GM18505 (cell line): ENCODE measurements around the gene SELENON.

ENCODE experiments used
- ATAC-seq: cut with Tn5 transposase; IDR thresholded peaks from one replicate; pipeline ENCODE4 v1.9.1; 2021; ENCODE audit not compliant: unreplicated experiment
- POLR2A ChIP-seq: IDR thresholded peaks from 4 replicates; pipeline ENCODE4 v1.6.1; 2011; ENCODE audit warnings: borderline replicate concordance; ENCODE audit not compliant: insufficient read depth, insufficient read length; ENCODE audit errors: extremely low read depth

The SELENON gene

GRCh38 chr1:25794325-25794724, 5.7 kb upstream of the SELENON start:
- no peak for TF ChIP-seq POLR2A

GRCh38 chr1:25795211-25795610, 4.8 kb upstream of the SELENON start:
- ATAC-seq = no peak
- no peak for TF ChIP-seq POLR2A

More at GRCh38 chr1:25794325-25794724, 5.7 kb upstream of the SELENON start:
- ATAC-seq = no peak

- TF ChIP-seq POLR2A = no peak
- ATAC-seq = no peak
These were observed 3.8 kb upstream of the SELENON start for GRCh38 chr1:25795946-25796810.

- ATAC-seq = no peak
These were observed 3.1 kb upstream of the SELENON start for GRCh38 chr1:25796811-25797458.

GRCh38 chr1:25797939-25798338, 2.1 kb upstream of the SELENON start:
- no peak for ATAC-seq

More at GRCh38 chr1:25796811-25797458, 3.1 kb upstream of the SELENON start:
- TF ChIP-seq POLR2A = no peak

GRCh38 chr1:25798666-25799351, 1.2 kb upstream of the SELENON start:
- no peak for TF ChIP-seq POLR2A
- no peak for ATAC-seq

More at GRCh38 chr1:25797939-25798338, 2.1 kb upstream of the SELENON start:
- no peak for TF ChIP-seq POLR2A

GRCh38 chr1:25799352-25799934, 550 bp upstream of the SELENON start:
- TF ChIP-seq POLR2A = no peak
- no peak for ATAC-seq

GRCh38 chr1:25800703-25801377, 847 bp downstream of the SELENON start:
- ATAC-seq = no peak

GRCh38 chr1:25802915-25803314, 2.9 kb downstream of the SELENON start:
- ATAC-seq = no peak

More at GRCh38 chr1:25800703-25801377, 847 bp downstream of the SELENON start:
- no peak for TF ChIP-seq POLR2A

GRCh38 chr1:25803368-25803767, 3.4 kb downstream of the SELENON start:
- no peak for ATAC-seq
- TF ChIP-seq POLR2A = no peak

More at GRCh38 chr1:25802915-25803314, 2.9 kb downstream of the SELENON start:
- no peak for TF ChIP-seq POLR2A

- no peak for TF ChIP-seq POLR2A
- ATAC-seq = no peak
These were observed 4.4 kb downstream of the SELENON start for GRCh38 chr1:25804244-25804963.
